OCI-LY1 (cell line): ENCODE data around the gene GCM1.

Source experiments
- H2AFZ ChIP-seq: fragments of 200-600 bp; sonication (generic), shearing (Covaris generic); 2 replicates; pipeline ENCODE4 v1.6.0; 2014; ENCODE audit warnings: antibody characterized with exemption, mild to moderate bottlenecking, low read length
- H3F3A ChIP-seq: fragments of 200-600 bp; sonication (generic), shearing (Covaris generic); 2 replicates; pipeline ENCODE4 v1.6.0; 2014; ENCODE audit warnings: mild to moderate bottlenecking, antibody characterized with exemption, low read length, moderate library complexity; ENCODE audit not compliant: insufficient read depth
- H3K27ac ChIP-seq: fragments of 200-600 bp; sonication (generic); 2 replicates; pipeline ENCODE4 v1.5.1; 2014; ENCODE audit warnings: low read length, mixed run types, mild to moderate bottlenecking, low read depth; ENCODE audit not compliant: poor library complexity, severe bottlenecking
- H3K27me3 ChIP-seq: fragments of 200-600 bp; sonication (generic); 2 replicates; pipeline ENCODE4 v1.6.0; 2014; ENCODE audit warnings: antibody characterized with exemption, mild to moderate bottlenecking, low read length, moderate library complexity; ENCODE audit not compliant: insufficient read depth
- H3K36me3 ChIP-seq: fragments of 200-600 bp; sonication (generic); 2 replicates; pipeline ENCODE4 v1.6.1; 2014; ENCODE audit warnings: mild to moderate bottlenecking, antibody characterized with exemption, low read length, moderate library complexity, mixed read lengths; ENCODE audit not compliant: insufficient read depth
- H3K4me1 ChIP-seq: fragments of 200-600 bp; sonication (generic); 2 replicates; pipeline ENCODE4 v1.5.1; 2014; ENCODE audit warnings: mild to moderate bottlenecking, low read length, moderate library complexity; ENCODE audit not compliant: insufficient read depth, severe bottlenecking
- H3K4me2 ChIP-seq: fragments of 200-600 bp; sonication (generic), shearing (Covaris generic); 2 replicates; pipeline ENCODE4 v1.6.1; 2014; ENCODE audit warnings: low read length
- H3K4me3 ChIP-seq: fragments of 200-600 bp; sonication (generic); 2 replicates; pipeline ENCODE4 v1.5.1; 2014; ENCODE audit warnings: low read length, low read depth, mild to moderate bottlenecking, mixed read lengths; ENCODE audit not compliant: poor library complexity, severe bottlenecking
- H3K79me2 ChIP-seq: fragments of 200-600 bp; shearing (Covaris generic); 2 replicates; pipeline ENCODE4 v1.6.1; 2016; ENCODE audit warnings: mixed run types, low read length, mixed read lengths; ENCODE audit not compliant: insufficient read depth
- H3K9ac ChIP-seq: fragments of 200-600 bp; sonication (generic), shearing (Covaris generic); 2 replicates; pipeline ENCODE4 v1.6.1; 2014; ENCODE audit warnings: mild to moderate bottlenecking, low read length, mixed read lengths
- H3K9me2 ChIP-seq: fragments of 200-600 bp; sonication (generic), shearing (Covaris generic); 2 replicates; pipeline ENCODE4 v1.6.1; 2014; ENCODE audit warnings: low read depth, mild to moderate bottlenecking, low read length, mixed read lengths
- H3K9me3 ChIP-seq: fragments of 200-600 bp; shearing (Covaris generic); 2 replicates; pipeline ENCODE4 v1.6.1; 2014; ENCODE audit warnings: low read length, mixed read lengths
- H4K20me1 ChIP-seq: fragments of 200-600 bp; sonication (generic), shearing (Covaris generic); 2 replicates; pipeline ENCODE4 v1.6.0; 2016; ENCODE audit warnings: mild to moderate bottlenecking, low read length; ENCODE audit not compliant: insufficient read depth
- EZH2 ChIP-seq: fragments of 200-600 bp; sonication (generic), shearing (Covaris generic); IDR thresholded peaks from 2 replicates; pipeline ENCODE4 v1.8.0; 2017; ENCODE audit warnings: borderline replicate concordance, mixed run types, mild to moderate bottlenecking, antibody characterized with exemption, low read length, moderate library complexity, mixed read lengths
- TF ChIP-seq, protein P1 (sequence below): fragments of 200-600 bp; sonication (generic), shearing (Covaris generic); IDR thresholded peaks from 2 replicates; pipeline ENCODE4 v1.5.1; 2017; ENCODE audit warnings: mild to moderate bottlenecking, antibody characterized with exemption, low read length, moderate library complexity, mixed read lengths

GCM1 gene

DNA sequence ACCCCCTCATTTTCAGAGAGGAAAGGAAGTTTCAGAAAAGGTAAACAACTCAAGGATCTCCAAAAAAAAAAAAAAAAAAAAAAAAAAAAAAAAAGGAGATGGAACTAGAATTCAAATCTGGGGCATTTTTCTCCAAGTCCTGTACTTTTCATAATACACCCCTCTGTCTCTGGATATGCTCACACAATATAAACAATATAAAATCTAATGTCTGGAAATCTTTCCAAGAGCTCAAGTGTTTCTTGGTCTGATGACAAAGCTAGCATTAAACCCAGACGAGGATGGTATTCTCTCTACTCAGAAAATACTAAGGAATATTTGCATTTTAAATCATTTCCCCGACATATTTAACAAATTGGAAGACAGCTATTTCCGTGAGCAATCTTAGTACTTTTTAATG lies 5.8 kb downstream of the GCM1 start:
- Histone ChIP-seq H3K36me3 (no peaks in the 10 kb centered on the region), H3K4me1 (no peaks in the 10 kb centered on the region), H3K27me3 (no peaks in the 10 kb centered on the region; the same call in 1 of the 2 replicates), H3K79me2 (no peaks in the 10 kb centered on the region), H3K9ac (no peak overlapping the region), H2AFZ (no peak overlapping the region), H3F3A (no peaks in the 10 kb centered on the region), H3K9me3 (no peaks in the 10 kb centered on the region), H3K9me2 (no peaks in the 10 kb centered on the region), H3K4me3 (no peak overlapping the region), H3K27ac (no peak overlapping the region), H3K4me2 (no peak overlapping the region), H4K20me1 (no peaks in the 10 kb centered on the region)
- TF ChIP-seq EZH2 = no peak
- TF ChIP-seq, protein P1, sequence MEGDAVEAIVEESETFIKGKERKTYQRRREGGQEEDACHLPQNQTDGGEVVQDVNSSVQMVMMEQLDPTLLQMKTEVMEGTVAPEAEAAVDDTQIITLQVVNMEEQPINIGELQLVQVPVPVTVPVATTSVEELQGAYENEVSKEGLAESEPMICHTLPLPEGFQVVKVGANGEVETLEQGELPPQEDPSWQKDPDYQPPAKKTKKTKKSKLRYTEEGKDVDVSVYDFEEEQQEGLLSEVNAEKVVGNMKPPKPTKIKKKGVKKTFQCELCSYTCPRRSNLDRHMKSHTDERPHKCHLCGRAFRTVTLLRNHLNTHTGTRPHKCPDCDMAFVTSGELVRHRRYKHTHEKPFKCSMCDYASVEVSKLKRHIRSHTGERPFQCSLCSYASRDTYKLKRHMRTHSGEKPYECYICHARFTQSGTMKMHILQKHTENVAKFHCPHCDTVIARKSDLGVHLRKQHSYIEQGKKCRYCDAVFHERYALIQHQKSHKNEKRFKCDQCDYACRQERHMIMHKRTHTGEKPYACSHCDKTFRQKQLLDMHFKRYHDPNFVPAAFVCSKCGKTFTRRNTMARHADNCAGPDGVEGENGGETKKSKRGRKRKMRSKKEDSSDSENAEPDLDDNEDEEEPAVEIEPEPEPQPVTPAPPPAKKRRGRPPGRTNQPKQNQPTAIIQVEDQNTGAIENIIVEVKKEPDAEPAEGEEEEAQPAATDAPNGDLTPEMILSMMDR = no peak

DNA sequence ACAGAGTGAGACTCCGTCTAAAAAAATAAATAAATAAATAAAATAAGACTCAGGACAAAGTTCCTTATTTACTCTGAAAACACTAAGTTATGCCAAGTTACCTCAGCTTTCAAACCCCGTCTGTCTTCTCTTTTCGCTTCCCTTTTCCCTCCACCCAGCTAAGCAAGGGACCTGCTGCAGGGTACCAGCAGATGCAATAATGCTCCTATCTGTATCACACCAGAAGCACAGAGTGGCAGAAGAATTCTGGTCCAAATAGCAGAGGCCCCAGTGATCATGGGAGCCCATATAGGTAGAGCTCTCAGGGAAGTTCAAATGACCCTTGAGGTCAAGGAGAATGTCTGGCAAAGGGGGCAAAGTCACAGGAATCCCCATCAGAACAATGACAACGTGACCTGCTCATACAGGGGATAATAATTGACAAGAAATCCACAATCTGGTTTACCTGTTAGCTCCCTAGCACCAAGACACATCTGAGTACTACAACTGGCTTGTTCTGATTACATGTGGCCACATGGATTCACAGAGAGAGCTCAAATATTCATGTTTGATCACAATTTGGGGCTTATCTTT lies 8.7 kb downstream of the GCM1 start:
- no peak overlapping the region for H3K4me2 ChIP-seq
- no peak overlapping the region for H3K27ac ChIP-seq
- TF ChIP-seq, protein P1 = no peak
- TF ChIP-seq EZH2 = no peak
- H3K27me3 ChIP-seq = no peaks in the 10 kb centered on the region; the same call in 1 of the 2 replicates
- no peaks in the 10 kb centered on the region for H3K79me2 ChIP-seq
- no peaks in the 10 kb centered on the region for H3K36me3 ChIP-seq
- H3K4me3 ChIP-seq = no peak overlapping the region
- H3K9me3 ChIP-seq = no peaks in the 10 kb centered on the region
- H3K4me1 ChIP-seq = peaks cover 12% of the 10 kb centered on the region
- no peak overlapping the region for H2AFZ ChIP-seq
- H4K20me1 ChIP-seq = no peaks in the 10 kb centered on the region
- no peaks in the 10 kb centered on the region for H3F3A ChIP-seq
- H3K9ac ChIP-seq = no peak overlapping the region
- no peaks in the 10 kb centered on the region for H3K9me2 ChIP-seq

DNA sequence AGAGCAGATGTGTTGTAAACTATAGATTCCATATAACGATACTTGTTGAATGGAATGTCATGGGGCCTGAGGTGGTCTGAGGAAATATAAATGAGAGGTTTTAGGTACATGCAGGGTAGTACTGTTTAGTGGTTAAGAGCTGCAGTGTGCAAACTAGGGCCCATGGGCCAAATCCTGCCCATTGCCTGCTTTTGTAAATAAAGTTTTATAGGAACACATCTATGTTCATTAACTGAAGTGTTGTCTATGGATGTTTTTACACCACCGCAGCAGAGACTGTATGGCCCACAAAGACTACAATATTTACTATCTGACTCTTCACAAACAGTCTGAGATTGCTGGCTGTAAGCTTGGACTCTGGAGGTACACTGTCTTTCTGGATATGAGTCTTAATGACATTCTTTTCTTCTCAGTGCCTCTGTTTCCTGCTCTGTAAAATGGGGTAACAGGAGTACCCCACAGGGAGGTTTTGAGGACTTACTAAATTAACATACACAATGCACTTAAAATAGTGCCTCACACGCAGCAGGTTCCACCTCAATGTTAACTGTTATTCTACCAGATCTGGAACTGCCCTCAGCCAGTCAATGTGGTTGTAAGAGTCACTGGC lies 12.5 kb downstream of the GCM1 start:
- H3K36me3 ChIP-seq = no peaks in the 10 kb centered on the region
- H3K27ac ChIP-seq = peak overlapping the region; percentile 41
- no peak overlapping the region for H3K4me3 ChIP-seq
- no peaks in the 10 kb centered on the region for H4K20me1 ChIP-seq
- H3K4me2 ChIP-seq = no peak overlapping the region
- H3F3A ChIP-seq = no peaks in the 10 kb centered on the region
- no peaks in the 10 kb centered on the region for H3K9me3 ChIP-seq
- no peaks in the 10 kb centered on the region for H3K9me2 ChIP-seq
- H3K79me2 ChIP-seq = no peaks in the 10 kb centered on the region
- TF ChIP-seq EZH2 = no peak
- TF ChIP-seq, protein P1 = no peak
- H3K9ac ChIP-seq = no peak overlapping the region
- H3K27me3 ChIP-seq = no peaks in the 10 kb centered on the region
- no peak overlapping the region for H2AFZ ChIP-seq
- peaks cover 19% of the 10 kb centered on the region for H3K4me1 ChIP-seq
